ENCODE results near the gene SLAMF9. TPM values are rescaled to one million over a fixed set of nuclear protein-coding genes. Genes with fewer than 3 reads are reported as not detected.

The SLAMF9 gene
- total RNA-seq, 1 donor from 2014 or later: not detected

DNA sequence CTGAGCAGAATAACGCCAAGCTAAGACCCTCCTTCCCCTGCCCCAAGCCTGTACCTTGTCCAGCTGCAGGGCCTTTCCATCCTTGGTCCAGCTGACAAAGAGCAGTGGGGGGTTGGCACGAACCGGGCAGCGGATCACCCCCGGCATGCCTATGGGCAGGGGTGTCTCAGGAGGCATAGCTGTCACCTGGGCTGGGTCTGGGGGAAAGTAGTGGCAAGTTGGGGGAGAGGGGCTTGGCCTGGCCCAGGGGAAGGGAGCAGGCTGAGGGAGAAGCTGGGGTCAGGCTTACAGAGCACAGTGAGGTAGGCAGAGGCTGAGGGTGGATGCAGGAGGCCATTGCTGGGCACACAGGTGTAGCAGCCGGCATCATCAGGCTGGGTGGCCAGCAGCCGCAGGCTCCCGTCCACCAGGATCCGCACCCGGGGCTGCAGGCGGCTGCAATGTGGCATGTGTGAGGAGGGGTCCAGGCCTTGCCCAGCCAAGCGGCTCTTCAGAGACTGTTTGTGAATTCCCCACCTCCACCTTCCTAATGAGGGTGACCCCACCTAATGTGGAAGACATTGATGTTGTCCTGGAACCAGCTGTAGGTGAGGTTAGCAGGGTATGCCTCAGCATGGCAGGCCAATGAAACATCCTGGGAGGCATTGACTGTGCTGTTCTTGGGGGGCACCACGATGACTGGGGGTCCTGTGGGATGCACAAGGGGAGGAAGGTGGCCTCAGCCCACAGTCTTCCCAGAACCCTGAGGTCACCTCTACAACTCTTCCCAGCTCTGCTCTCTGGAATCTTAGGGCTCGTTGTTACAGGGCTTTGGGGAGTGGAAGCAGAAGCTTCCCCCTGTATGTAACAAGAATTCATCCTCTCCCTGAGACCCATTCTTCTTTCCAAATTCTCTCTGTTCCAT lies 19.6 kb downstream of the SLAMF9 start:
- intact Hi-C loops (cut with micrococcal nuclease): loop anchor here (10.0 kb wide), 1 partner anchor 440 kb away; no protein-coding TSS in a partner anchor
- no peak for DNase-seq (ENCODE audit: low spot score)
- no peak overlapping the region for H3K4me3 Mint-ChIP-seq
- H3K27me3 Mint-ChIP-seq (ENCODE audit: insufficient read depth): peaks cover 16% of the 10 kb centered on the region
- H3K36me3 Mint-ChIP-seq (ENCODE audit: low read depth): no peaks in the 10 kb centered on the region
- H3K4me1 Mint-ChIP-seq (ENCODE audit: low read depth): peaks cover 9% of the 10 kb centered on the region
- no peaks in the 10 kb centered on the region for H3K9me3 Mint-ChIP-seq
- no peak overlapping the region for H3K27ac Mint-ChIP-seq

DNA sequence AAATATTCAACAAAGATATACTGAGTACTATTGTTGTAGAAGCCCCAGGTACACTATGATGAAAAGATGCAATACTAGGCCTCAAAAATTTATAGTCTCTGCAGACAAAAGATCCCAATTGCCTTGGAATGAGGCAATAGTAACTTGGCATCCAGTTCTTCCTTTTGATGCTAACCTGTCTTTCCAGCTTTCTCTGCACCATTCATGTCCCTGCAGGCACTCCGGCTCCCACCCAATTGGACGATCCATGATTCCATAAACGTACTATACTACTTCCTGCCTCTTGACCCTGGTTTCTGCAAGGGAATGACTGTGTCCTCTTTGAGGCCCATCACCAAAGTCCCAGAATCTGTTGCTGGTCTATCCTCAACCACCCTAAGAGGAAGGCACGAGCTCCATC lies 20.7 kb downstream of the SLAMF9 start:
- H3K27me3 Mint-ChIP-seq (ENCODE audit: insufficient read depth): peaks cover 12% of the 10 kb centered on the region
- intact Hi-C loops (cut with micrococcal nuclease): loop anchor here (10.0 kb wide), 1 partner anchor 441 kb away; no protein-coding TSS in a partner anchor

DNA sequence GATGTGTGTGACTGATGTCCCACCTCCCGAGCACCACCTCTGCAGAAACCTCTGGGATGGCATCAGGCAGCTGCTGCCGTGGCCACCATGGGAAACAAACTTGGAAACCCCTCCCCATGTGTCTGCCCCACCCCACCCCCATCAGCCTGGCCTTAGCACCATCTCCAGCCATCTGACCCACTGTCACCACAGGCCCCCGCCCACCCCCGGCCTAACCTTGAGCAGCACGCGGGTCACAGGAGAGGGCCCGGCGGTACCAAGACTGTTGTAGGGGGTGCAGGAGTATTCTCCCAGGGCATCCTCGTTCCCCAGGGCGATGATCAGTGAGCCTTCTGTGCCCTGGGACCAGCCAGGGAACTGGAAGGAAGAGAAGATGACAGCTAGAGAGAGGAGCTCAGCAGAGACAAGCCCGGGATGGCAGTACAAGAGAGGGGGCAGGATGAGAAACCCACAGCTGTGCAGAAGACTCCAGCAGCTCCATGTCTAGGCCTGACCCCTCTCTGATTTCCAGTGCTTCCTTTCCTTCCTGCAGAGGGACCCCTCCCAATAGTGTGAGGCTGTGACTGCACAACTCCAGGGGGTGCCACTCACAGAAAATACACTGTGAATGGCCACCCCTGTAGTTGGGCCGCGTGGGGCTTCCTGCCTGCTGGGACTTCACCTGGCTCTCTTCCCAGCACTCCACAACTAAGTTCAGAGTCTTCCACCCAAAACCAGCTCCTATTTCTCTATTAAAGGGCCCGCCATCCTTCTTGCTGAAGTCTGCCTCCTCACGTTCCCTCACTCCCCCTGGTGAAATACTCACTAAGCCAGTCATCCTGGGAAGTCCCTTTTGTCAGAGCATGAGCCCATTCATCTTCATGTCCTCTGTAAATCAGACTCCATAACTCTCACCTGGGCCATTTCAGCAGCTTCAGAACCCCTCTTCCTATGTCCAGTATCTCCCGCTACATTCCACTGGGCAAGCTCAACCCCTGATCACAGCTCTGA lies 21.4 kb downstream of the SLAMF9 start:
- Mint-ChIP-seq H3K27ac (peak overlapping the region; percentile 18), H3K36me3 (ENCODE audit: low read depth) (no peaks in the 10 kb centered on the region), H3K9me3 (no peaks in the 10 kb centered on the region), H3K27me3 (ENCODE audit: insufficient read depth) (peaks cover 12% of the 10 kb centered on the region), H3K4me1 (ENCODE audit: low read depth) (no peaks in the 10 kb centered on the region), H3K4me3 (no peak overlapping the region)
- intact Hi-C loops (cut with micrococcal nuclease): loop anchor here (10.0 kb wide), 1 partner anchor 442 kb away; no protein-coding TSS in a partner anchor
- no peak for DNase-seq (ENCODE audit: low spot score)

More for the DNA sequence above, 20.7 kb downstream of the SLAMF9 start:
- DNase-seq (ENCODE audit: low spot score): no peak
- no peaks in the 10 kb centered on the region for H3K9me3 Mint-ChIP-seq
- H3K27ac Mint-ChIP-seq: no peak overlapping the region
- H3K36me3 Mint-ChIP-seq (ENCODE audit: low read depth): no peaks in the 10 kb centered on the region
- peaks cover 7% of the 10 kb centered on the region for H3K4me1 Mint-ChIP-seq (ENCODE audit: low read depth)
- no peak overlapping the region for H3K4me3 Mint-ChIP-seq

DNA sequence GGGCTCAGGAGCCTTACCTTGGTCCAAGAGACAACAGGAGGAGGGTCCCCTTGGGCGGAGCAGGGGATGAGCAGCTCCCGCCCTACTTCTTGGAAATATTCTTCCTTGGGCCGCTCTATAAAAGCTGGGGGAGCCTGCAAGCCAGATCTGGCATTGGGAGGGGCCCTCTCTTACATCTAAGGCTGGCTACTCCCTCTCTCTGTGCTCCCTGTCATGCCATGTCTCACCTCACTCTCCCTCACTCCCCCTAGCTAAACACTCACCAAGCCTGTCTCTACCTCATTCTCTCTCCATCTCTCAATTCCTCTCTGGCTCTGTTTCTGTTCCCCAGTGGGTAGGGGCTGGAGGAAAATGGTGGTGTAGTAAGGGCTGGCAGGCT lies 22.3 kb downstream of the SLAMF9 start:
- Mint-ChIP-seq H3K9me3 (no peaks in the 10 kb centered on the region), H3K36me3 (ENCODE audit: low read depth) (no peaks in the 10 kb centered on the region), H3K27me3 (ENCODE audit: insufficient read depth) (peaks cover 12% of the 10 kb centered on the region), H3K4me1 (ENCODE audit: low read depth) (peaks cover 2% of the 10 kb centered on the region), H3K4me3 (no peak overlapping the region), H3K27ac (no peak overlapping the region)
- intact Hi-C loops (cut with micrococcal nuclease): loop anchor here (10.0 kb wide), 1 partner anchor 443 kb away; no protein-coding TSS in a partner anchor
- no peak for DNase-seq (ENCODE audit: low spot score)

DNA sequence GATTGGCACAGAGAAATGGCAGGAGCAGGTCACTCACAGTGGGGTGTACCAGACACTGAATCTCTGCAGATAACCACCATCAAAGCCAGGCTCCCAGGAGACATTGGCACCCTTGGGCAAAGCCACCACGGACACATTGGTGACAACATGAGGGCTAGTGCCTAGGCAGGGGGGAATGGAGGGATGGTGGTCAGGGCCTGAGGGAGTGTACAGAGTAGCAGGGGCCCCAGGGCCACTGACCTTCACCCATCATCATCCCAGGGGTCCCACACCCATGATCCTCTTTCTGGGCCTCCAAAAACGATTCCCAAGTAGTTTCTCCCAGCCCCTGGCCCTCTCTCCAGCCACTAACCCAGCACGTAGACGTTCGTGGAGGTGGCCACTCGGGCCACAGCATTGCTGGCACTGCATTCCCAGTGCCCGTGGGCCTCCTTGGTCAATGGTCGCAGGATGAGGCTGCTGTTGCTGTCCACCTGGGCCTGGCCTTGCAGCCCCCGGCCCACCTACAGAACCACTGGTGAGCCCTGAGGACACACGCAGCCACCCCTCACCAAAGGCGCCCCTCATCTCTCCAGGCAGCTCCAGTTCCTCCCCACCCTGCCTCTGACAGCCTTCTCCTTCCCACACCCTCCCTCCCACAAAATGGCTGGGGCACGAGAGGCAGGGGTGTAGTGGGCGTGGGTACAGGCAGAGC lies 22.8 kb downstream of the SLAMF9 start:
- H3K4me3 Mint-ChIP-seq: no peak overlapping the region
- no peak overlapping the region for H3K27ac Mint-ChIP-seq
- H3K27me3 Mint-ChIP-seq (ENCODE audit: insufficient read depth): peaks cover 10% of the 10 kb centered on the region
- peaks cover 7% of the 10 kb centered on the region for H3K4me1 Mint-ChIP-seq (ENCODE audit: low read depth)
- H3K9me3 Mint-ChIP-seq: no peaks in the 10 kb centered on the region
- intact Hi-C loops (cut with micrococcal nuclease): loop anchor here (10.0 kb wide), 1 partner anchor 444 kb away; no protein-coding TSS in a partner anchor
- no peaks in the 10 kb centered on the region for H3K36me3 Mint-ChIP-seq (ENCODE audit: low read depth)
- DNase-seq (ENCODE audit: low spot score): no peak

DNA sequence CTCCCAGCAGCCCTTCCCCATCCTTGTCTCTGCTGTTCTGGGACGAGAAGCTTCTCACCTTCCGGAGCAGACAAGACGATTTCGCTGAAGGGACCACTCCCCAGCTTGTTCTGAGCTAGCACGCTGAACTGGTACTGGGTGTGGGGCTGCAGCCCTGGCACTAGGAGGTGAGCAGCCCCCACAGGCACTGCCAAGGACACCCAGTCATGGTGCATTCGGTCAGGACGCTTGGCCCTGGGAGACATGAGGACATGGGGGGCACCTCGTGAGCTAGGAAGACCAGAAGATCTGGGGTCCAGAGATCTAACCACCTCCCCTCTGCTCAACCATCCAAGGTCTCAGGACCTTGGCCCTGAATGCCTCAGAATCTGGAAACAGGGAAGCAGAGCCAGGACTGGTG lies 23.4 kb downstream of the SLAMF9 start:
- no peaks in the 10 kb centered on the region for H3K9me3 Mint-ChIP-seq
- peaks cover 14% of the 10 kb centered on the region for H3K4me1 Mint-ChIP-seq (ENCODE audit: low read depth)
- H3K36me3 Mint-ChIP-seq (ENCODE audit: low read depth): no peaks in the 10 kb centered on the region
- no peak for DNase-seq (ENCODE audit: low spot score)
- H3K4me3 Mint-ChIP-seq: no peak overlapping the region
- peaks cover 4% of the 10 kb centered on the region for H3K27me3 Mint-ChIP-seq (ENCODE audit: insufficient read depth)
- H3K27ac Mint-ChIP-seq: no peak overlapping the region
- intact Hi-C loops (cut with micrococcal nuclease): loop anchor here (10.0 kb wide), 1 partner anchor 444 kb away; no protein-coding TSS in a partner anchor

DNA sequence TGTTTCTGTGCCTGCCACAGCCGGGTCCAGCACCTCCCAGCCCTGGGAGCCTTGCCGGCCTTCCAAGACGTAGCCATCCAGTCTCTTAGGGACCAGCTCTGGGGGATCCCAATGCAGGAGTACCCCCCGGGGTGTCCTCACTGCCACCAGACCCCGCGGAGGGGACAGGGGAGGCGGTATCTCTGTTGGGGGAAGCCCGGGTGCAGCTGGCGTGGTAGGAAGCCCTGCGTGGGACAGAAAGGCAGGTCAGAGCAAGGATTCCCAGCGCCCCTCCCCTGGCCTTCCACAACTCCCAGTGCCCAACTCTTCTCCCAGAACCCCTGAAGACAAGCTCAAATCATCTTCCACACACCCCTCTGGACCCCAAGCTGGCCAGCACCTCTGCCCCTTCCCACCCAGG lies 23.8 kb downstream of the SLAMF9 start:
- no peaks in the 10 kb centered on the region for H3K36me3 Mint-ChIP-seq (ENCODE audit: low read depth)
- no peak overlapping the region for H3K4me3 Mint-ChIP-seq
- intact Hi-C loops (cut with micrococcal nuclease): loop anchor here (10.0 kb wide), 1 partner anchor 445 kb away; no protein-coding TSS in a partner anchor
- no peaks in the 10 kb centered on the region for H3K27me3 Mint-ChIP-seq (ENCODE audit: insufficient read depth)
- H3K9me3 Mint-ChIP-seq: no peaks in the 10 kb centered on the region
- H3K27ac Mint-ChIP-seq: no peak overlapping the region
- no peak for DNase-seq (ENCODE audit: low spot score)
- peaks cover 18% of the 10 kb centered on the region for H3K4me1 Mint-ChIP-seq (ENCODE audit: low read depth)

DNA sequence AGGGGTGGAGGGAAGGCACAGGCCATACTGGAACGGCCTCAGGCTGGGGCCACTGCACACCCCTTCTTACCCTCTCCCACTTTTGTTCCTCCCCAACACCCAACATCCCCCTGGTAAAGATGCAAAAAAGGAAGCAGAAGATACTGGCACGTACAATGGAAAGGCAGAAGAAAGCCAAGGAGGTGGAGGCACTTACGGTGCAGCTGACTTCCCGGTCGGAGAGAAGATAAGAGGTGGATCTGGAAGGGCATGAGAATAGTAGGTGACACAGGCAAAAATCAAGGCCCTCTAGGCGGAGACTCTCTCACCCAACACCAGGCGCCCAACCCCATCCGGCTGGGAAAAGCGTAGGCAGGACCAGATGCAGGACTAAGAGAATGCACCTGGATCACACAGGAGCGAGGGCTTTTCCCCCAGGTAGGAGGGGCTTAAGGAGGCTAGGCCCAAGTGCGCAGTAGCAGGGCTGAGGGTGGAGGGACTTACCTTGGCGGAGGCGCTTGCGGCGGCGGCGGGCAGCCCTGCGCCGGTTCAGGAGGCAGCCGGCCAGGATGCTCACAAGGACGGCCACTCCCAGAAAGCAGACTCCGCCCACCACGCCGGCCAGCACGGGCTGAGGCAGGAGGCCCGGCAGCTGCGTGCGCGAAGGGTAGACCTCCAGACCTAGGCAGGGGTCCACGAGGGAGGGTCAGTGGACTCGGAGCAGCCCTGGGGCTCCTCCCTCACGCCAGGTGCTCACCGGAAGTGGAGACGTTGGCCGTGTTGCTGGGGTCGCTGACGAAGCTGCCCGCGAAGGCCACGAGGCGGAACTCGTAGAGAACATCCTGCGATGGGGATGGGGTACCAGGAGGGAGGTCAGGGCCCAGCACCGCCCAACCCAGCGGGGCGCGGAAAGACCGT lies 24.6 kb downstream of the SLAMF9 start:
- Mint-ChIP-seq H3K27ac (no peak overlapping the region), H3K9me3 (no peaks in the 10 kb centered on the region), H3K4me1 (ENCODE audit: low read depth) (peaks cover 19% of the 10 kb centered on the region), H3K27me3 (ENCODE audit: insufficient read depth) (no peaks in the 10 kb centered on the region), H3K4me3 (no peak overlapping the region), H3K36me3 (ENCODE audit: low read depth) (no peaks in the 10 kb centered on the region)
- intact Hi-C loops (cut with micrococcal nuclease): loop anchor here (10.0 kb wide), 2 partner anchors 445 to 1115 kb away; partner anchors contain the start of gene USF1
- DNase-seq (ENCODE audit: low spot score): no peak

DNA sequence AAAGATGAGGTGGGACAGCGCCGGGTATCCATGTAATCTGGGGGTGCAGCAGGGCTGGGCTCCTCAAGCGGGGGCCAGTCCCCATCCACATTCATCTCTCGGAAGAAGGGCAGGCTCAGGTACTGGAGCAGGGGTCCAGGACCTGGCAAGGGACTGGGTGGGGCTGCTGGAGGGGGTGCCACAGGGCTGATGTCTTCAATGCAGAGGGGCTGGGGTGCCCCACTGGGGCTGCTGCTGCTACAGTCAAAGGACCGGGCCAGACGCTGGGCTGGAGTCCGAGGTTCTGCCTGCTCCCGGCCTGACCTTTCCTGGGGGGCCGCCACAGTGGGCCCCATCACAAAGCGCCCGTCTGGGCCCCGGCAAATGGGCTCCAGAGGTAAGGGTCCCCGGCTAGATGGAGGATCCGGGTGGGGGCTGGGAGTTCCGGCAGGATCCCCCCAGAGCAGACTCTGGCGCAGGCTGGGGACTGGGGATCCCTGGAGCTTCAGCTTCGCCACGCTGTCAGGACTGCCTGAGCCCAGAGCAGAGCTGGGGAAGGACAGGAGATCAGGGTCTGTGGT lies 25.5 kb downstream of the SLAMF9 start:
- intact Hi-C loops (cut with micrococcal nuclease): loop anchor here (10.0 kb wide), 1 partner anchor 1116 kb away; the partner anchor contains the start of gene USF1
- H3K27ac Mint-ChIP-seq: no peak overlapping the region
- H3K4me1 Mint-ChIP-seq (ENCODE audit: low read depth): peaks cover 25% of the 10 kb centered on the region
- peaks cover 5% of the 10 kb centered on the region for H3K36me3 Mint-ChIP-seq (ENCODE audit: low read depth)
- H3K4me3 Mint-ChIP-seq: no peak overlapping the region
- peaks cover 1% of the 10 kb centered on the region for H3K27me3 Mint-ChIP-seq (ENCODE audit: insufficient read depth)
- no peaks in the 10 kb centered on the region for H3K9me3 Mint-ChIP-seq
- no peak for DNase-seq (ENCODE audit: low spot score)

DNA sequence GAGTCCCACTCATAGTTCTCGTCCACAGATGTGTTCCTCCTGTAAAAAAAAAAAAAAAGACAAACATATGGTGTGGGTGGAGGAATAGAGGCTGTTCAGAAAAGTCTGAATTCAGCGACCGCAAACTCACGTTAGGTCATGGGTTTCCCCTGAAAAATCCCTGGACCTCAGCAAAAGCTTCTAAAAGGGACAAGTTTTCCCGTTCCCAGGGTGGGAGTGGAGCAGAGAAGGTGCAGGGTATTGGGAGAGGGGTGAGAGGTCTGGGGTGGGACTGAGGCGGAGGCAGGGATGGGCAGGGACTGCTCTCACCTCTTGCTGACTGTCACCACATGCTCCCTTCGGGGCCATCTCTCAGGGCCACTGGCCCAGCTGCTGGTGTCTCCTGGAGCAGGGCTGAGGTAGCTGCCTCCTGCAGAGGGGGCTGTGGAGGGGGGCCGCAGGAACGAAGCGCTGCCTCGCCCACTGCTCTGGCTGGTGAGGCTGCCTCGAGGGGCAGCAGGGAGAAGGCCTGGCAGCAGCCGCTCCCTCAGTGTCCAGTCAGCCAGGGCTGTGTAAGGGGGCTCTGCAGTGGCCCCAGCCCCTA lies 26.1 kb downstream of the SLAMF9 start:
- no peak for DNase-seq (ENCODE audit: low spot score)
- intact Hi-C loops (cut with micrococcal nuclease): loop anchor here (10.0 kb wide), 1 partner anchor 1117 kb away; the partner anchor contains the start of gene USF1
- no peak overlapping the region for H3K4me3 Mint-ChIP-seq
- peaks cover 1% of the 10 kb centered on the region for H3K27me3 Mint-ChIP-seq (ENCODE audit: insufficient read depth)
- H3K4me1 Mint-ChIP-seq (ENCODE audit: low read depth): peaks cover 32% of the 10 kb centered on the region
- H3K36me3 Mint-ChIP-seq (ENCODE audit: low read depth): peaks cover 8% of the 10 kb centered on the region
- H3K27ac Mint-ChIP-seq: no peak overlapping the region
- no peaks in the 10 kb centered on the region for H3K9me3 Mint-ChIP-seq
